BLaER1 treated with 17β-estradiol and CSF1 and Interleukin-3, amounts not matched to agents 10 nM and 100 nM (cell line): ENCODE results near the gene SEPTIN5.
A peak's percentile ranks its signal among the peaks of the same experiment; 100 is the strongest.

Experiments used
- H3K27ac ChIP-seq, 11 experiments: shearing (Covaris generic); formaldehyde crosslinking; 2 replicates each; pipeline ENCODE4 v1.8.1; 2022
- H3K27me3 ChIP-seq, 11 experiments: shearing (Covaris generic); formaldehyde crosslinking; 2 replicates each; pipeline ENCODE4 v1.8.1; 2022
- H3K36me3 ChIP-seq, 11 experiments: shearing (Covaris generic); formaldehyde crosslinking; 2 replicates each; pipeline ENCODE4 v1.8.1; 2022
- H3K4me1 ChIP-seq, 10 experiments: shearing (Covaris generic); formaldehyde crosslinking; 2 replicates each; pipeline ENCODE4 v1.8.1; 2022
- H3K4me2 ChIP-seq, 11 experiments: shearing (Covaris generic); formaldehyde crosslinking; 2 replicates each; pipeline ENCODE4 v1.8.1; 2022
- H3K4me3 ChIP-seq, 10 experiments: shearing (Covaris generic); formaldehyde crosslinking; 2 replicates each; pipeline ENCODE4 v1.8.1; 2022
- H3K9ac ChIP-seq, 11 experiments: shearing (Covaris generic); formaldehyde crosslinking; 2 replicates each; pipeline ENCODE4 v1.8.1; 2022
- H3K9me3 ChIP-seq, 11 experiments: shearing (Covaris generic); formaldehyde crosslinking; replicated peaks in 1 of 11; 2 replicates each; pipeline ENCODE4 v1.8.1; 2022
- H4K20me1 ChIP-seq, 11 experiments: shearing (Covaris generic); formaldehyde crosslinking; 2 replicates each; pipeline ENCODE4 v1.8.1; 2022
- Cebpa-rat ChIP-seq, 11 experiments: shearing (Covaris generic); IDR thresholded peaks; 2 replicates each; pipeline ENCODE4 v1.8.1; 2022

The SEPTIN5 gene

DNA sequence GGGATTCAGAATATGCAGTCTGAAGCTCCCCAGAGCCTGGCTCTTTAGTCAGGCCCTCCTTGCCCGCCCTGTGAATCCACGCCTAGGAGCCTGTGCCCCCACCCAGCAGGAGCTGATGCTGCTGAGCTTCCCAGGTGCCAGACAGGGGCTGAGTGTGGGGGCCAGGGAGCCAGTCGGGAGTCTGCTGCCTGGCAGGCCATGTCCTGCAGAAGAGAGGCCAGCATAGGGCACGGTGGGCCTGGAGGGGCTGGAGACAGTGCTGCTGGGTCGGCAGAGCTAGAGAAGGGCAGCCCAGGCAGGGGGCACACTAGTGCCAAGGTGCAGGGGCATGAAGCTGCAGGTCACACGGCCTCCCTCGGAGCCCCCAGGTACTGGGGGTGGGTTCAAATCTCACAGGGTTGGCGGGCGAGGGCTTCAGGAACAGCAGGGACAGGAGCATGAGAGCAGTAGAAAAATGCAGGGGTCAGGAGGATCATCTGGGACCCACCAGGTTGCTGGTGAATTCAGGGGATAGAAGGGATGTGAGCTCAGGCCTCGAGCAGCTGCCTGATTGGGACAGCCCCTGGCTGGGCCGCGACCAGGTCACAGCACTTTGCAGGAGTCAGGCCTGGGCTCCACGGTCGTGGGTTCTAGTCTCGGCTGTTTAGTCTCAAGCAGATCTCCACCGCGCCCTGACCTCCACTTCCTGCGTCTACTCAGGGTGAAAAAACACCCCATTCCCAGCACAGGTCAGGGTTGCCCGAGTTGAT, 4.1 kb upstream of the SEPTIN5 start:
- no peak overlapping the region for H3K4me3 ChIP-seq
- H3K27ac ChIP-seq = peak overlapping the region in 3 of 11 experiments; percentile 25 to 68 (median 67); a peak in 5 of 22 replicates
- H3K9me3 ChIP-seq = no peaks in the 10 kb centered on the region
- H4K20me1 ChIP-seq = peaks cover 0 to 16% (median 0%) of the 10 kb centered on the region in 11 experiments; a peak in 5 of 22 replicates
- peak overlapping the region in 9 of 11 experiments; percentile 43 to 89 (median 73); a peak in 16 of 22 replicates for H3K4me2 ChIP-seq
- TF ChIP-seq Cebpa-rat (IDR thresholded peaks at IDR 0.05) = no peak
- no peaks in the 10 kb centered on the region for H3K36me3 ChIP-seq
- peaks cover 11 to 42% (median 29%) of the 10 kb centered on the region in 10 experiments; a peak in 18 of 20 replicates for H3K4me1 ChIP-seq
- peaks cover 28 to 50% (median 35%) of the 10 kb centered on the region in 11 experiments for H3K27me3 ChIP-seq
- H3K9ac ChIP-seq = peak overlapping the region in 4 of 11 experiments; percentile 26 to 59 (median 44); a peak in 2 of 22 replicates

DNA sequence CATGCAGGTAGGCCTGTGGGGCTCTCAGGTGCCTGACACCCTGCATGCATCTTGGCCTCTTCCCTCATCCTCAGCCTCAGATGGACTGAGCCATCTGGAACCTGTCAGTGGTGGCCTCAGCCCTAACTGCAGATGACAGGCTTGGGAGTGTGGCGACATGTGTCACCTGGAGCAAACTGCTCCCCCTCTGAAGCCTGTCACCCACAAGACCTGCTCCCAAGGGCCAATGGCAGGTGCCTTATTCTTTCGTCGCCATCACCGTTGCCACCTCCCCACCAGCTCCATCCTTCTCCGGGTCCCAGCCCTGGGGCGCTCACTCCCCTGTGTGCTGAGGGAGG, 3.6 kb upstream of the SEPTIN5 start:
- Histone ChIP-seq H3K9me3 (no peaks in the 10 kb centered on the region), H3K9ac (no peak overlapping the region), H3K4me2 (peak overlapping the region in 4 of 11 experiments; percentile 6 to 89 (median 82); a peak in 3 of 22 replicates), H3K4me3 (no peak overlapping the region), H4K20me1 (peaks cover 0 to 19% (median 0%) of the 10 kb centered on the region in 11 experiments; a peak in 6 of 22 replicates), H3K36me3 (no peaks in the 10 kb centered on the region), H3K27me3 (peaks cover 34 to 55% (median 41%) of the 10 kb centered on the region in 11 experiments), H3K4me1 (peaks cover 11 to 43% (median 29%) of the 10 kb centered on the region in 10 experiments; a peak in 18 of 20 replicates), H3K27ac (no peak overlapping the region)
- TF ChIP-seq Cebpa-rat (IDR thresholded peaks at IDR 0.05) = no peak

DNA sequence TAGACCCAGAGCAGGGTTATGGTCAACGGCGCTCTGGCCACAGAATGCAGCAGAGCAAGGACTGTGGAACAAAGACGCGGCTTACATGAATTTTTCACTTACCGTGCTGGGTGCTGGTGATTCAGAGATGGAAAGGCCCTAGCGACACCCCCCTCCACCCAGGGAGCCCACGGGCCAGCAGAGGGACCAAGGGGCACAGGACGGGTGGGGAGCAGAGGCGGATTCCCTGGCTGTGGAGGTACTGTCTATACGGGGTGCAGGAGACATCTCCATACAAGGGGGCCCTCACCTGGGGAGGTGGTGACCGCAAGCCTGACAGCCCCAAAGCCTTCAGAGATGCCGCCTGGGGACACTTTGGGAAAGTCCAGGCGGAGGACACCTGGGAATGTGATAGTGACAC, 1.1 kb upstream of the SEPTIN5 start:
- Histone ChIP-seq H3K4me3 (no peak overlapping the region), H3K4me2 (no peak overlapping the region), H3K9ac (no peak overlapping the region), H3K36me3 (no peaks in the 10 kb centered on the region), H3K4me1 (peaks cover 11 to 53% (median 32%) of the 10 kb centered on the region in 10 experiments; a peak in 19 of 20 replicates), H3K27ac (no peak overlapping the region), H3K27me3 (peaks cover 46 to 69% (median 53%) of the 10 kb centered on the region in 11 experiments), H4K20me1 (peaks cover 0 to 30% (median 0%) of the 10 kb centered on the region in 11 experiments; a peak in 8 of 22 replicates), H3K9me3 (no peaks in the 10 kb centered on the region)
- TF ChIP-seq Cebpa-rat (IDR thresholded peaks at IDR 0.05) = no peak

DNA sequence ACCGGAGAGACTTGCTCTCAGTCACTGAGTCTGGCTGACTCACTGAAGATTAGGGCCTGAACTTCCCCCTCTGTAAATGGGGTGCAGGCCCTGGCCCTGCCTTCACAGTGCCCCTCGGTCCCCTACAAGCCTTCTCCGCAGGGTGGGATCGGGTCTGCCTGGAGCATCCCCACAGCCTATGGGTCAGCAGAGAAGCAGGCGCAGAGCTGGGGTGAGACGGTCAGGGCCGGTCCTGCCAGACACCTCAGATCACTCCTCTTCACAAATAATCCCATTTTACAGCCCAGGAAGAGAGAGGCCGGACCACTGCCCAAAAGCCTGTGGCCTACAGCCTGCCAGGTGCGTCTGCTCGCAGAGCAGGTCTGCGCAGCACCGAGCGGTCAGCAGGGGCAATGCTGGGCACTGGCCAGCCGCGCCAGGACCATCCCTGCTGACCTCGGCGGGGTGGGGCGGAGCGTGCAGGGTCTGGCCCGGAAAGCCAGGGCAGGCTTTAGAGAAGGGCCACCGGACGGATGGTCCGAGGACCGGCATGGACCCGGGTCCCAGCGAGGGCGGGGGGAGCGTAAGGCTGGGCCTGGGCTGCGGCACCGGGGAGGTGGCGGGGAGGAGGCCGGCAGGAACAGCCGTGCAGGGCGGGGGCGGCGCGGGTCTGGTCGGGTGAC, 522 bp upstream of the SEPTIN5 start:
- Histone ChIP-seq H3K4me2 (peak overlapping the region; percentile 88 to 98 (median 96)), H3K9me3 (no peaks in the 10 kb centered on the region), H4K20me1 (peaks cover 0 to 30% (median under 1%) of the 10 kb centered on the region in 11 experiments; a peak in 10 of 22 replicates), H3K4me1 (peaks cover 15 to 53% (median 32%) of the 10 kb centered on the region in 10 experiments), H3K36me3 (no peaks in the 10 kb centered on the region), H3K27ac (no peak overlapping the region), H3K27me3 (peaks cover 47 to 73% (median 53%) of the 10 kb centered on the region in 11 experiments), H3K4me3 (peak overlapping the region; percentile 59 to 76 (median 67)), H3K9ac (peak overlapping the region; percentile 39 to 76 (median 72); a peak in 15 of 22 replicates)
- TF ChIP-seq Cebpa-rat (IDR thresholded peaks at IDR 0.05) = no peak

DNA sequence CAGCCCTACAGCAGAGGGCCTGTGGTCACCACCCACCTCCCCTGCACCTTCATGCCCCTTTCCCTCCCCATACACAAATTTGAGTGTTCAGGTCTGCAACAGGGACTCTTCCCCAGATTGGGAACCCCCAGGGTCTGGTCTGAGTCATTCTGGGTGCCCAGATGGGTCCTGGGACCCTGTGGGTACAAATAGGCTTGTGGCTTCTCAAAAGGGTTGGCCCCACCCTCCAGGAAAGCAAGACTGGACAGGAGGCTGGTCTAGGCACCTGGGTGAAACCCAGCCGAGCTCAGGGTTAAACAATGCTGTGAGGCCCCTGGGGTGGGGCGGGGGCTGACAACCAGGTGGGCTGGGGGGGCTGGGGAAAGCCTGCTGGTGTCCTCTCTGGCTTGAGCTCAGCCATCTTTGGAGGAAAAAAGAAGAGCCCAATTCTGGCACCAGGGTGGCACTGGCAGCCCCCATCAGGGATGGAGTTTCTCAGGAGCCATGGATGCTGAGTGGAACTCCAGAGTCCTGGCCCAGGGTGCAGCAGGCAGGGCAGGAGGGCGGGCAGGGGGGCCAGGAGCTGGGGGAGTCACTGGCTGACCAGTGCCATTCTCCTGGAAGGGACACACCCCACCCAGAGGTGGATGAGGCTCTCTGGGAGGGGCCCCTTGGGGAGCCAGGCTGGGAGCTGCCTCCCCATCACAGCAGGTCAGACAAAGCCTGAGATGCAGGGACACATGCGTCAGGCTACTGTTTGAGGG, 1.1 kb downstream of the SEPTIN5 start:
- no peak for TF ChIP-seq Cebpa-rat (IDR thresholded peaks at IDR 0.05)
- Histone ChIP-seq H3K36me3 (peaks cover 0 to 9% (median 0%) of the 10 kb centered on the region in 11 experiments; a peak in 4 of 22 replicates), H3K4me3 (peak overlapping the region; percentile 59 to 76 (median 67); a peak in 19 of 20 replicates), H3K4me2 (peak overlapping the region; percentile 88 to 98 (median 96)), H3K9ac (peak overlapping the region in 7 of 11 experiments; percentile 52 to 76 (median 73); a peak in 9 of 22 replicates), H3K27ac (no peak overlapping the region), H3K9me3 (no peaks in the 10 kb centered on the region), H3K27me3 (peaks cover 47 to 79% (median 61%) of the 10 kb centered on the region in 11 experiments), H3K4me1 (peaks cover 10 to 53% (median 28%) of the 10 kb centered on the region in 10 experiments; a peak in 19 of 20 replicates), H4K20me1 (peaks cover 0 to 40% (median 15%) of the 10 kb centered on the region in 11 experiments; a peak in 16 of 22 replicates)

DNA sequence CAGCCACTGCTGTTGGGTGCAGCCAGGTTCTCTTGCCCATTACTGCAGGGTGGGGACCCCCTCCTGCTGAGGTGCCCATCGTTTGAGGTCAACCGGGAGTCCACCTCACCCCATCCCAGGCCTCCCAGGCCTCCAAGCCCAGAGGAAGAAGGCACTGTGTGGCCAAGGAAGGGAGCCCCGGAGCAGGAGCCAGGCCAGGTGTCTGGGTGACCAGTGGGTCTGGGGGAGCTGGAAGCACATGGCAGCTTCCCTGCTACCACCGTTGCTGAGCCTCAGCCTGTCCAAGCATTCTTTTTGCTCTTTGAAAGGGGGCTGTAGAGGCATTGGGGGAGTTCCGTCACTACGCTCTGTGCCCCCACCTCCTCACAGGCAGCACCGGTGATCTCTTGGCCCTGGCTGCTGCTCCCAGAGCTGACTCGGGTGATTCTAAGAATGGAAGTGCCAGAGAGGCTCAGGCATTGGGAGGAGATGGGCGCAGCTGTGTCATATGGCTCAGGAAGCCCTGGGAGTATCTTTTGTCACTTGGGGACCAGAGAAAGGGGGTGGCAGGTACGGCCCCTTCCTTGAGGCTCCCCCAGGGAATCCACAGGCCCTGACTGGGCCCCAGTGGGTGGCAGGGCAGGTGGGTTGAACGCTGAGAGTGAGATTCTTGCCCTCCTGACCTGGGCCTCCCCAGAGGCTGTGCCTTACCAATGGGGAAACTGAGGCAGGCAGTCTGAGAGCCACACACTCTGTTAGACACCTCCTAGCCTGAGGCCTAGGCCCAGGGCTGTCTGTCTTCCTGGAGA, 1.9 kb downstream of the SEPTIN5 start:
- Histone ChIP-seq H3K4me3 (no peak overlapping the region), H3K27ac (no peak overlapping the region), H3K9ac (0 out of 22 replicates have a peak overlapping the region, but pooled peaks of 1 of the 11 experiments have one; percentile 9), H3K4me2 (peak overlapping the region in 5 of 11 experiments; percentile 4 to 31 (median 8); a peak in 5 of 22 replicates), H3K4me1 (peaks cover 10 to 47% (median 28%) of the 10 kb centered on the region in 10 experiments; a peak in 19 of 20 replicates), H3K36me3 (peaks cover 0 to 18% (median 3%) of the 10 kb centered on the region in 11 experiments; a peak in 5 of 22 replicates), H4K20me1 (peaks cover 0 to 48% (median 22%) of the 10 kb centered on the region in 11 experiments; a peak in 17 of 22 replicates), H3K9me3 (no peaks in the 10 kb centered on the region), H3K27me3 (peaks cover 47 to 77% (median 61%) of the 10 kb centered on the region in 11 experiments)
- no peak for TF ChIP-seq Cebpa-rat (IDR thresholded peaks at IDR 0.05)

DNA sequence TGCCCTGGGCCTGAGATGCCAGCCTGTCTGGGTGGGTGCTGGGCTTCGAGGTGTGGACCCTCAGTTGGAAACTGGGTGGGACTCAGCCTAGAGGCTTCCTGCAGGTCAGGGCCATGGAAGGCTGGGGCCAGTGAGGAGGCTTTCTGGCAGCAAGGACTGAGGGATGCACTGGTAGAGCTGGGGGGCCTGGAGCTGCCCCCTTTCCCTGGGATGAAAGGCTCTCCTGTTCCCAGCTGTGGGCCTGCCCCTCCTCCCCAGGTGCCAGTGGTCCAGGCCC, 2.5 kb downstream of the SEPTIN5 start:
- peaks cover 10 to 46% (median 28%) of the 10 kb centered on the region in 10 experiments; a peak in 19 of 20 replicates for H3K4me1 ChIP-seq
- peak overlapping the region in 5 of 11 experiments; percentile 4 to 31 (median 8); a peak in 4 of 22 replicates for H3K4me2 ChIP-seq
- H3K9me3 ChIP-seq = no peaks in the 10 kb centered on the region
- H3K4me3 ChIP-seq = no peak overlapping the region
- no peak for TF ChIP-seq Cebpa-rat (IDR thresholded peaks at IDR 0.05)
- H3K36me3 ChIP-seq = peaks cover 0 to 23% (median 7%) of the 10 kb centered on the region in 11 experiments; a peak in 7 of 22 replicates
- peaks cover 47 to 80% (median 56%) of the 10 kb centered on the region in 11 experiments for H3K27me3 ChIP-seq
- H3K9ac ChIP-seq = 0 out of 22 replicates have a peak overlapping the region, but pooled peaks of 1 of the 11 experiments have one; percentile 9
- no peak overlapping the region for H3K27ac ChIP-seq
- peaks cover 0 to 52% (median 27%) of the 10 kb centered on the region in 11 experiments; a peak in 17 of 22 replicates for H4K20me1 ChIP-seq
